RWPE2 (cell line): ENCODE measurements around the gene CRYBB3.

Source experiments
- ATAC-seq: fragments of 200-7000 bp; cut with Tn5 transposase; 3 replicates; pipeline ENCODE4 v1.9.1; 2021; ENCODE audit warnings: low read depth
- DNase-seq: peaks from one replicate; pipeline ENCODE4 v3.0.0-alpha.2; 2020; ENCODE audit warnings: low spot score
- H3K27ac ChIP-seq: fragments of 450-650 bp; 2 replicates; pipeline ENCODE4 v1.5.1; 2017; ENCODE audit warnings: mild to moderate bottlenecking; ENCODE audit not compliant: poor library complexity, severe bottlenecking
- H3K27me3 ChIP-seq: fragments of 250-450 bp; sonication (Bioruptor Pico); 2 replicates; pipeline ENCODE4 v1.5.1; 2021; ENCODE audit warnings: mild to moderate bottlenecking, moderate library complexity; ENCODE audit not compliant: insufficient read depth, poor library complexity, severe bottlenecking
- H3K36me3 ChIP-seq: fragments of 250-450 bp; sonication (Bioruptor Pico); 2 replicates; pipeline ENCODE4 v1.5.1; 2020; ENCODE audit warnings: low read depth, mild to moderate bottlenecking, moderate library complexity
- H3K4me1 ChIP-seq: fragments of 250-450 bp; sonication (Bioruptor Pico); 2 replicates; pipeline ENCODE4 v1.5.1; 2021; ENCODE audit warnings: mild to moderate bottlenecking, moderate library complexity; ENCODE audit not compliant: insufficient read depth, poor library complexity, severe bottlenecking
- H3K4me3 ChIP-seq: fragments of 250-450 bp; sonication (Bioruptor Pico); 2 replicates; pipeline ENCODE4 v1.5.1; 2021; ENCODE audit warnings: mild to moderate bottlenecking, moderate library complexity; ENCODE audit not compliant: severe bottlenecking
- H3K9me3 ChIP-seq: fragments of 250-450 bp; sonication (Bioruptor Pico); 2 replicates; pipeline ENCODE4 v1.5.1; 2021; ENCODE audit warnings: mild to moderate bottlenecking, moderate library complexity; ENCODE audit not compliant: severe bottlenecking
- TF ChIP-seq, protein P1 (sequence below): fragments of 450-650 bp; IDR thresholded peaks from one replicate; pipeline ENCODE4 v1.5.1; 2017; ENCODE audit warnings: mild to moderate bottlenecking, moderate library complexity; ENCODE audit not compliant: poor library complexity, severe bottlenecking

CRYBB3 gene

DNA sequence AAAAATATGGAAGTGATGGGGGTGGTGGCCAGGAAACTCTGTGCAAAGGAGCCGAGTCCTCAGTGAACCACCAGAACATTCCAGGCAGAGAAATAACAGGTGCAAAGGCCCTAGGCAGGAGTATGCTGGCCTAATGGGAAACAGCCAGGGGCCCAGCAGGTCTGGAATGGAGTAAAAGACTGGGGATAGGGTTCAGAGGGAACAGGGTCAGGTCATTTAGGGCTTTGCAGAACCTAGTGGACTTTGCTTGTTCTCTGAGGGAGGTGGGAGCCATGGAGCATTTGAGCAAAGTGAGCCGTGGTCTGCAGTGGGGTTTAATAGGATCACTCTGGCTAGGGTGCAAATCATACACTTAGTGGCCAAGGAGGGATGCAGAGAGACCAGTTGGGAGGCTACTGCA is 8.7 kb downstream of the CRYBB3 start:
- no peak overlapping the region for H3K27ac ChIP-seq
- H3K27me3 ChIP-seq, result no peaks in the 10 kb centered on the region
- DNase-seq (no peak), ATAC-seq (no peak)
- H3K4me3 ChIP-seq, result no peak overlapping the region
- no peaks in the 10 kb centered on the region for H3K4me1 ChIP-seq
- TF ChIP-seq, protein P1, sequence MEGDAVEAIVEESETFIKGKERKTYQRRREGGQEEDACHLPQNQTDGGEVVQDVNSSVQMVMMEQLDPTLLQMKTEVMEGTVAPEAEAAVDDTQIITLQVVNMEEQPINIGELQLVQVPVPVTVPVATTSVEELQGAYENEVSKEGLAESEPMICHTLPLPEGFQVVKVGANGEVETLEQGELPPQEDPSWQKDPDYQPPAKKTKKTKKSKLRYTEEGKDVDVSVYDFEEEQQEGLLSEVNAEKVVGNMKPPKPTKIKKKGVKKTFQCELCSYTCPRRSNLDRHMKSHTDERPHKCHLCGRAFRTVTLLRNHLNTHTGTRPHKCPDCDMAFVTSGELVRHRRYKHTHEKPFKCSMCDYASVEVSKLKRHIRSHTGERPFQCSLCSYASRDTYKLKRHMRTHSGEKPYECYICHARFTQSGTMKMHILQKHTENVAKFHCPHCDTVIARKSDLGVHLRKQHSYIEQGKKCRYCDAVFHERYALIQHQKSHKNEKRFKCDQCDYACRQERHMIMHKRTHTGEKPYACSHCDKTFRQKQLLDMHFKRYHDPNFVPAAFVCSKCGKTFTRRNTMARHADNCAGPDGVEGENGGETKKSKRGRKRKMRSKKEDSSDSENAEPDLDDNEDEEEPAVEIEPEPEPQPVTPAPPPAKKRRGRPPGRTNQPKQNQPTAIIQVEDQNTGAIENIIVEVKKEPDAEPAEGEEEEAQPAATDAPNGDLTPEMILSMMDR, result no peak
- no peaks in the 10 kb centered on the region for H3K36me3 ChIP-seq
- no peaks in the 10 kb centered on the region for H3K9me3 ChIP-seq

DNA sequence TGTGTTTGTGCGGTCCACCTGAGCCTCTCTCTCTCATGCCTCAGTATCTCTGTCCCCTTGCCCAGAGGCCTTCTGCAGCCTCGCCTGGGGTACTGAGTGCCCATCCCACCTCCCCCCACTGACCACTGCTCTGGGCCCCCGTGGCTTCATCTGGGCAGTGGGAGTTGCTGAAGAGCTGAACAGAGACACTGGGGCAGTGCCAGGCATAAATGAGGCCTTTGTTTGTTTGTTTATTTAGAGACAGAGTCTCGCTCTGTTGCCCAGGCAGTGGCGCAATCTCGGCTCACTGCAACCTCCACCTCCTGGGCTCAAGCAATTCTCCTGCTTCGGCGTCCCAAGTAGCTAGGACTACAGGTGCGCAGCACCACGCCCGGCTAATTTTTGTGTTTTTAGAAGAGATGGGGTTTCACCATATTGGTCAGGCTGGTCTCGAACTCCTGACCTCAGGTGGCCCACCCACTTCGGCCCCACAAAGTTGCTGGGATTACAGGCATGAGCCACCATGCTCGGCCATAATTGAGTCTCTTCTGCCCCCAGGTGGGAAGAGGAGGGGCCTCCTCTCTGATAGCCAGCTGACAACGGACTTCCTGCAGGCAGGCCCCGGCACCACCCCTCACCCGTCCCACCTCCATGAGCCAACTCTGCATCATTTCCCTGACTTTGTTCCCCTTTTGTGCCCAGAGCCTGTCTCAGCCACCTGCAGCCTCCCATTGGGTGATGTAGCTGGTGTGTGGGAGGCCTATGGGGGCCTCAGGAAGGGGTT is 9.3 kb downstream of the CRYBB3 start:
- no peak overlapping the region for H3K27ac ChIP-seq
- H3K4me3 ChIP-seq, result no peak overlapping the region
- no peaks in the 10 kb centered on the region for H3K4me1 ChIP-seq
- TF ChIP-seq, protein P1, result no peak
- no peaks in the 10 kb centered on the region for H3K36me3 ChIP-seq
- DNase-seq (no peak), ATAC-seq (no peak)
- H3K9me3 ChIP-seq, result no peaks in the 10 kb centered on the region
- no peaks in the 10 kb centered on the region for H3K27me3 ChIP-seq

DNA sequence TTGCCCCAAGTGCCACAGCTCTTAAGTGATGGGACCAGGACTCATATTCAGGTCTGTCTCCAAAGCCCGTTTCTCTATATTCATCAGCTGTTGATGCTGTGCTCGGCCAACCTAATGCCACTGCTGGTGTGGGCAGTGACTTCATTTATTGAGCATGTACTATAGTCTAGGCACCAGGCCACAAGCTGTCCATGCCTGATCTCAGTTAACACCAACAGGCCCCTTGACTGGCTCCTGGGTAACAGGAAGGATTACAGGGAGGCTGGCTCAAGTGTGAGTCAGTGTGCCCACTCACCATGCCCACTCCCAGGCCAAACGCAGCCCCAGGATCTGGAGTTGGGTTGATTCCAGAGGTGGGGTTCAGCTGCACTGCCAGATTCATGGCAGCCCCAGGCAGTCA is 11.1 kb downstream of the CRYBB3 start:
- Histone ChIP-seq H3K9me3 (no peaks in the 10 kb centered on the region), H3K4me1 (no peaks in the 10 kb centered on the region), H3K27ac (no peak overlapping the region), H3K4me3 (no peak overlapping the region), H3K27me3 (no peaks in the 10 kb centered on the region), H3K36me3 (no peaks in the 10 kb centered on the region)
- TF ChIP-seq, protein P1, result no peak
- DNase-seq, result no peak
- ATAC-seq, result no peak

DNA sequence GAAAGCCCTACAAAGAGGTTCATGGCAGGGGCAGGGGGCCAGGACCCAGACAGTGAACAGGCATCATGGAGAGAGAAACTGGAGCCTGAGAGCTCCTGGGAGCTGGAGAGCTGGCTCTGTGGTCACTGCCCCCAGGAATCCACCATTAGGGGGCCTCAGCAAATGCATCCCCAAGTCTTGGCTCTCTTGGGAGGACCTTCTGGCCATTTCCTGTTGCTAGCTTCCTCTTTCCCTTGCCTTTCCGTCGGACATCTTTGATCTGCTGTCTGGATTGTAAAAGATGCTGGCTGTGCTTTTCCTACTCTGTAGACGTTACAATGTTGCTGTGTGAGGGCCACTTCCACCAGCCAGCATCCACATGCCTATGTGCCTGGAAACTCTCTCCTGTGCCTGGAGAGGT is 12.7 kb downstream of the CRYBB3 start:
- Histone ChIP-seq H3K9me3 (no peaks in the 10 kb centered on the region), H3K27me3 (no peaks in the 10 kb centered on the region), H3K27ac (no peak overlapping the region), H3K36me3 (no peaks in the 10 kb centered on the region), H3K4me3 (no peak overlapping the region), H3K4me1 (no peaks in the 10 kb centered on the region)
- no peak for ATAC-seq
- DNase-seq, result no peak
- TF ChIP-seq, protein P1, result no peak

DNA sequence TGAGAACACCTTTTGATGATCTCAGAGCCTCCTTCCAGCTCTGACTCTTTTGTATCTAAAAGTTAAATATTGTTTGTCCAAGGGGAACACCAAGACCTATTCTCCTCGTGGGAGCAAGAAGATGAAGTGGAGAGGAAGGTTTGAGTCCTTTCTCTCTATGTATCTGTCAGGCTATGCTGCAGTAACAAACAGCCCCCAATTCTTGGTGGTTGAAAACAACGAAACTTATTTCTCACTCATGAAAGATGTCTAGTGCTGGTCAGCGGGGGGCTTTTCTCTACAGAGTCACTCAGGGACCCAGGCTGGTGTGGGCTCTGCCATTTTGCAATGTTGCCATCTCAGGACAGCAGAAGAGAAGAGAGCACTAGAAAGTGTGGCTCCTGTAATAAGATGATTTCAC is 13.6 kb downstream of the CRYBB3 start:
- ATAC-seq (no peak), DNase-seq (no peak)
- no peak overlapping the region for H3K27ac ChIP-seq
- no peaks in the 10 kb centered on the region for H3K27me3 ChIP-seq
- H3K9me3 ChIP-seq, result no peaks in the 10 kb centered on the region
- H3K36me3 ChIP-seq, result no peaks in the 10 kb centered on the region
- H3K4me1 ChIP-seq, result no peaks in the 10 kb centered on the region
- no peak overlapping the region for H3K4me3 ChIP-seq
- TF ChIP-seq, protein P1, result no peak
